AG09309 (cell line): ENCODE results near the gene EMILIN2.

Experiments
- DNase-seq: peaks from one replicate; pipeline ENCODE4 v3.0.0-alpha.2; 2010; ENCODE audit warnings: low read depth
- H3K4me3 ChIP-seq: 2 replicates; pipeline ENCODE4 v1.5.1; 2011; ENCODE audit warnings: mild to moderate bottlenecking, low read depth, low read length, moderate library complexity; ENCODE audit not compliant: control insufficient read depth
- CTCF ChIP-seq: IDR thresholded peaks from 2 replicates; pipeline ENCODE4 v1.5.1; 2011; ENCODE audit warnings: mild to moderate bottlenecking, low read depth, low read length, inconsistent platforms; ENCODE audit not compliant: insufficient read depth, control insufficient read depth; ENCODE audit errors: missing control alignments

EMILIN2 gene

GRCh38 chr18:2923464-2923863 is 76.7 kb downstream of the EMILIN2 start:
- no peak for DNase-seq
- no peak overlapping the region for H3K4me3 ChIP-seq
- no peak for TF ChIP-seq CTCF

GRCh38 chr18:2924920-2925319 is 78.1 kb downstream of the EMILIN2 start:
- no peak for TF ChIP-seq CTCF
- DNase-seq, result no peak
- H3K4me3 ChIP-seq, result no peak overlapping the region

- DNase-seq, result no peak
- H3K4me3 ChIP-seq, result no peak overlapping the region
- TF ChIP-seq CTCF, result no peak
These were observed 79.7 kb downstream of the EMILIN2 start for GRCh38 chr18:2926528-2926927.

GRCh38 chr18:2927745-2928144 is 80.9 kb downstream of the EMILIN2 start:
- H3K4me3 ChIP-seq, result no peak overlapping the region
- DNase-seq, result no peak
- TF ChIP-seq CTCF, result no peak

- no peak overlapping the region for H3K4me3 ChIP-seq
- DNase-seq, result peak; percentile 41
- TF ChIP-seq CTCF, result peak; percentile 57
These were observed 85.7 kb downstream of the EMILIN2 start for GRCh38 chr18:2932247-2933181.

- no peak for TF ChIP-seq CTCF
- no peak for DNase-seq
- H3K4me3 ChIP-seq, result no peak overlapping the region
These were observed 87.2 kb downstream of the EMILIN2 start for GRCh38 chr18:2933995-2934394.
